GM19397 (cell line): ENCODE data around the gene HIPK4.
"Not testable (repeated sequence)": the region's sequence is repeated elsewhere in the genome, so short reads cannot be mapped to it uniquely, and the experiment has no call there.

Experiments
- ATAC-seq: cut with Tn5 transposase; IDR thresholded peaks from one replicate; pipeline ENCODE4 v1.9.1; 2021; ENCODE audit warnings: mild to moderate bottlenecking, moderate library complexity; ENCODE audit not compliant: unreplicated experiment

HIPK4 gene

DNA sequence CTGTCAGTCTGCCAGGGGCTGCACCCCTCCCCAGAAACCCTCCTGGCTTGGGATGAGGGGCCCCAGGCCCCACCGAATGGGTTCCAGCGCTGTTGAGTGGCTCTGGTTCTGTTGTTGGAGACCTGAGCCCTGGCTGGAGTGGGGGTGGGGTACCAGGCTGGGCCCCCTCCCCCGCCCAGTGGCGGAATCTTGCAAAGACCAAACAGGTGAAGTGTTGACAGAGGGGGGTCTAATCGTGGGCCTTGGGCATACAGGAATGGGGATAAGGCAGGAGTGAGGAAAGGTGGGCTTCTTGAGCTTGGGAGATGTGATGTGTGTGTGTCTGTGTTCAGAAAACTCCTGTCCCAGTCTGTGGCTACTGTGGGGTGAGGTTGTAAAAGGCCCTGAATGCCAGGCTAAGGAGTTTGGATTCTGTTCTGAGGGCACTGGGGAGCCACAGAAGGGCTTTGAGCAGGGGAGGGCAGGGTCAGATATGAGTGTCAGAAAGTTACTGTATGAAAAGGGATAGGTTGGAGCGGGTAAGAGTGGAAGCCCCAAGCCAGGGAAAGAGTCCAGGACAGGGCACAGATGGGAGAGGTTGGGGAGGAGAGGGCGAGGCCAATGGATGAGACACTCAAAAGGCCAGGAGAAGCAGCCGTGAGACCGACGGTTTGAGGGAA lies at the start of gene HIPK4:
Gene HIPK4, minus strand, starts transcription at position 98 of the 659 bp plus-strand sequence. CDS start 279 bp downstream, outside the sequence.
- no peak for ATAC-seq

DNA sequence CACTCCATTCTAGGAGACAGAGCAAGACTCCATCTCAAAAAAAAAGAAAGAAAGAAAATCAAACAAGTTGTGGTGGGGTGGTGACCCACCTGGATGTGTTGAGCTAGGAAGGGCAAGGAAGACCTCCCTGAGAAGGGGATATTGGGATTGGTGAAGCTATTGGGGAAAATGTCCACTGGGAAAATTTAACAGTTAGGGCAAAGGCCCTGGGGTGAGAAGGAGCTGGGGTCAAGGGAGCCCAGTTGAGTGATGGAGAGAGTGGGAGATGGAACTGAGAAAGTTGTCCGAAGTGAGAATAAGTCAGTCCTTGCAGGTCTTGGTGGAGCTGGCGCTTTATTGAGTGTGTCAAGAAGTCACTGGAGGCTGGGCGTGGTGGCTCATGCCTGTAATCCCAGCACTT lies 48.3 kb upstream of the HIPK4 start:
- no peak for ATAC-seq

- ATAC-seq: peak; percentile 74
Measured at GRCh38 chr19:40433391-40434216, 43.6 kb upstream of the HIPK4 start.

- ATAC-seq: not testable (repeated sequence)
Measured at GRCh38 chr19:40432760-40433159, 42.8 kb upstream of the HIPK4 start.

- no peak for ATAC-seq
Measured at GRCh38 chr19:40431698-40432097, 41.7 kb upstream of the HIPK4 start.

DNA sequence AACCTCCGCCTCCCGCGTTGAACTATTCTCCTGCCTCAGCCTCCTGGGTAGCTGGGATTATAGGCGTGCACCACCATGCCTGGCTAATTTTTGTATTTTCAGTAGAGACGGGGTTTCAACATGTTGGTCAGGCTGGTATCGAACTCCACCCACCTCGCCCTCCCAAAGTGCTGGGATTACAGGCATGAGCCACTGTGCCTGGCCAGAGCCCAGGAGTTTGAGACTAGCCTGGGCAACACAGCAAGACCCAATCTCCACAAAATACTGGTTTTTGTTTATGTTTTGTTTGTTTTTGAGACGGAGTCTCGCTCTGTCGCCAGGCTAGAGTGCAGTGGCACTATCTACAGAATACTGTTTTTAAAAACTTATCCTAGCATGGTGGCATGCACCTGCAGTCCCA lies 40.3 kb upstream of the HIPK4 start:
- ATAC-seq: not testable (repeated sequence)

GRCh38 chr19:40428197-40428596 lies 38.2 kb upstream of the HIPK4 start:
- not testable (repeated sequence) for ATAC-seq

GRCh38 chr19:40425450-40426287 lies 35.7 kb upstream of the HIPK4 start, which contains the start of gene SERTAD1:
SERTAD1 (minus strand) TSS chr19:40425992; CDS start chr19:40423546, 2,446 bp downstream.
- peak; percentile 81 for ATAC-seq

GRCh38 chr19:40424637-40425449 lies 34.9 kb upstream of the HIPK4 start:
- no peak for ATAC-seq

DNA sequence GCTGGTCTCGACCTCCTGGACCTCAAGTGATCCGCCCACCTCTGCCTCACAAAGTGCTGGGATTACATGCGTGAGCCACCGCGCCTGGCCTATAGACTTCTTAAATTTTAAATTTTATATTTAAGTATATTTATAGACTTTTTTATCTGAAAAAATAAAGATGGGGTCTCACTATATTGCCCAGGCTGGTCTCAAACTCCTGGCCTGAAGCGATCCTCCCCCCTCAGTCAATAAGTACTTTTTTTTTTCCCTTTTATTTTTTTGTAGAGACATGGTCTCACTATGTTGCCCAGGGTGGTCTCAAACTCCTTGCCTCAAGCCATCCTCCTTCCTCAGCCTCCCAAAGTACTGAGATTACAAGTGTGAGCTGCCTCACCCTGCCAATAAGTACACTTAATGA lies 34.0 kb upstream of the HIPK4 start:
- no peak for ATAC-seq

- no peak for ATAC-seq
Measured at GRCh38 chr19:40422748-40423566, 33.0 kb upstream of the HIPK4 start.

GRCh38 chr19:40421993-40422747 lies 32.2 kb upstream of the HIPK4 start:
- no peak for ATAC-seq

DNA sequence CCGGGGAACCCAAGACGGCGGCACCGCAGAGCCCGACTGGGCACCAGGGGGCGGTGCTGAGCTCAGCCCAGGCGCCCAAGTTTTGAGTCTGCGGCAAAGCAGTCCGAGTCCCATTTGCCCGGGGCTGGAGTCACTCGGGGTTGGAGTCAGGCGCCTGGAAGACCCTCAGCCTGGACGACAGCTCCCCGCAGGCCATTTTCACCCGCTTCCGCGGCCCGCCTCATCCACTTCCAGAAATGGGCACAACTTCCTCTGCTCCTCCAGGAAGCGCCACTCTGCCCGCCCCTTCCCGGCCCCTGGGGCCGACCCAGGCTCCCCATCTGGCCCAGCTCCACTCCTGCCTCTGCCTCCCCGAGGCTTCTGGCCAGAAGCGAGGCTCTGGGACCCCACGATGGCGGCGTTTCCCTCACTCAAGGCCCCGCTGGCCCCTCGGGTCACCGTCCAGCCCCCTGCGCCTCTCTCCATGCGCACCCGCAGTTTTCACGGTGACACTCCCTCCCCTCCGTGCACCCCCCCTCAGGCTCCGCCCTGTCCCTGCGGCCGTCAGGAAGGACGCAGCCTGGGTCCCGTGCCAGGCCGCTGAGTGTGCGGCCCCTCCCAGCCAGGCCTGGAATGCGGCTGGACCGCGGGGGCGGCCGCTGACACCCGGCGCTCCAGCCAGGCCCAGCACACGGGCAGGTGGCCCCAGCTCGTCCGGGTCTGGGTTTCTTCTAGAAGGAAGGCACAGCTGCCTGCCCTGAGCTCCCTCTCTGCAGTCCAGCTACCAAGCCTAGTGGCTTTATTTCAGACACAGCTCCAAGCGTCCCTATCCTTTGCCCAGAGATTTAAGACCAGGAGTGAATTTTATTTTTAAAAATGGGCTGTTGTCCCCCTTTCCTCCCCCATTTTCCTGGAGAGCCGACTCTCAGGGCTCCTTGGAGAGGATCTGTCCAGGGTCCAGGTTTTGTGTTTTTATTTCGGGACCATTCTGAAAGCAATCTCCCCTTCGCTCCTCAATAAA lies 31.1 kb upstream of the HIPK4 start:
- ATAC-seq: peak; percentile 41

- ATAC-seq: no peak
Measured at GRCh38 chr19:40420451-40420765, 30.4 kb upstream of the HIPK4 start.

DNA sequence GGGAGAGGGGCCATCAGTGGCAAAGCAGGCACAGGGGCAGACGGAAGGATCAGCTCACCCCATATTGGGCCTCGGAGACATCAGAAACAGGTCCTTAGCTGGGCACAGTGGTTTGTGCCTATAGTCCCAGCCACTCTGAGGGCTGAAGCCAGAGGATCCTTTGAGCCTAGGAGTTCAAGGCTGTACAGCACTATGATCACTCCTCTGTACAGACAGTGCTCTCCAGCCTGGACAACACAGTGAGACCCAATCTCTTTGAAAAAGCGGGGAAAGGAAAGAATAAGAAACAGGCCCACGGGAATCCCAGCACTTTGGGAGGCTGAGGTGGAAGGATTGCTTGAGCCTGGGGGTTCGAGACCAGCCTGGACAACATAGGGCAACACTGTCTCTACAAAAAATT lies 29.8 kb upstream of the HIPK4 start:
- no peak for ATAC-seq

- ATAC-seq: no peak
Measured at GRCh38 chr19:40419066-40419612, 29.2 kb upstream of the HIPK4 start.

DNA sequence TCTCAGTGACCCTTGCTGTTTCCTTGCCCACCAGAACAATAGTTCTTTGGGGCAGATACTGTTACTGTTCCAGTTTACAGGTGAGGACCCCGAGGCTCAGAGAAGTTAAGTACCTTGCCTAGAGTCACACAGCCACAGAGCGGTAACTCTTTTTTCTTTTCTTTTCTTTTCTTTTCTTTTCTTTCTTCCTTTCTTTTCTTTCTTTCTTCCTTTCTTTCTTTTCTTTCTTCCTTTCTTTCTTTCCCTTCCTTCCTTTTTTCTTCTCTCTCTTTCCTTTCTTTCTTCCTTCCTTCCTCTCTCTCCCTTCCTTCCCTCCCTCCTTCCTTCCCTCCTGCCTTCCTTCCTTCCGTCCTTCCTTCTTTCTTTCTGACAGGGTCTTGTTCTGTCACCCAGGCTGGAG lies 28.1 kb upstream of the HIPK4 start:
- no peak for ATAC-seq

- ATAC-seq: no peak
Measured at GRCh38 chr19:40417643-40417981, 27.6 kb upstream of the HIPK4 start.
